Pancreas (tissue), 10 donors: ENCODE data around the gene MRNIP. TPM values are rescaled to one million over a fixed set of nuclear protein-coding genes. Genes with fewer than 3 reads are reported as not detected.

ENCODE experiments used
- ATAC-seq, 4 donors: fragments of 200-7000 bp; cut with Tn5 transposase; one replicate each; pipeline versions ENCODE4 v1.8.0 to v1.9.1; 2020; ENCODE audit warnings: mild to moderate bottlenecking in 4 of 4, moderate library complexity in 4 of 4
- DNase-seq, 6 donors: peaks; one replicate each; pipeline ENCODE4 v3.0.0-alpha.2; 2020
- FAIRE-seq: peaks from 2 replicates; lab custom pipeline; 2012; peaks lifted over from hg19 to GRCh38; lab: Jason Lieb, UNC
- H3K27ac ChIP-seq, 4 donors: fragments of 200-600 bp; sonication (generic); 1 replicate in 3 of 4; 2 replicates in 1 of 4; pipeline versions ENCODE4 v1.5.0 to v1.8.0; 2020
- H3K27me3 ChIP-seq, 4 donors: fragments of 200-600 bp; one replicate each; pipeline ENCODE4 v1.8.0; 2021
- H3K36me3 ChIP-seq, 3 donors: fragments of 200-600 bp; sonication (generic) in 1 of 3; one replicate each; pipeline versions ENCODE4 v1.5.0 to v1.8.0; 2020 to 2021
- H3K4me1 ChIP-seq, 3 donors: fragments of 200-600 bp; one replicate each; pipeline ENCODE4 v1.8.0; 2021
- H3K4me3 ChIP-seq, 4 donors: fragments of 200-600 bp; sonication (generic) in 2 of 4; one replicate each; pipeline versions ENCODE4 v1.5.0 to v1.8.0; 2020 to 2021
- H3K9me3 ChIP-seq, 4 donors: fragments of 200-600 bp; one replicate each; pipeline ENCODE4 v1.8.0; 2021
- WGBS, 2 donors: extraction: QIAGEN DNeasy Blood & Tissue Kit; methylation state at CpG; one replicate each; pipeline ENCODE4 v1.1.7; 2013; 5-methylcytosine and 5-hydroxymethylcytosine counted together
- intact Hi-C, 3 donors: fragments of 100-400 bp; cut with DNase I; formaldehyde crosslinking; loops; one replicate each; pipeline versions ENCODE4 v1.11.1 to v1.14.2; 2022
- polyA plus RNA-seq, 2 donors: library from polyadenylated mRNA; stranded (reverse); fragments of 200-250 nt; gene quantifications; one replicate each; pipeline ENCODE4 v1.2.3, GENCODE V29; 2013
- total RNA-seq, 6 donors: library from RNA; stranded (reverse); fragmentation: NEBNext Ultra II Directional in 4 of 6; extraction: Animal tissue kit (Norgen Biotek cat#: 25700) in 4 of 6; gene quantifications; one replicate each; pipeline versions ENCODE4 v1.2.1 to v1.2.4, GENCODE V29; 2021 to 2023
- TF ChIP-seq, protein P1 (sequence below), 4 donors: fragments of 200-600 bp; sonication (generic) in 3 of 4; IDR thresholded peaks; one replicate each; pipeline versions ENCODE4 v1.5.0 to v1.8.0; 2021; ENCODE audit warnings: antibody characterized with exemption in 4 of 4
- donor health status: healthy with polysubstance abuse.
- donor health status: DM: no; HTN: no; CAD: no; lungs with moderate emphysema.
- donor health status: DM: no; HTN: no; CAD: no.
- donor health status: control.
- donor health status: control.
- donor health status: Bipolar disorder and iron deficiency.
- donor health status: DM: yes; HTN: yes; CAD: no.
- donor health status: DM: no; HTN: no; CAD: no.
- donor health status: DM: no; HTN: no; CAD: no.
- donor health status: DM: yes; HTN: yes; CAD: no.

The MRNIP gene
- total and polyA plus RNA-seq, 8 donors: 8.6 to 53.1 (median 16.9) TPM

DNA sequence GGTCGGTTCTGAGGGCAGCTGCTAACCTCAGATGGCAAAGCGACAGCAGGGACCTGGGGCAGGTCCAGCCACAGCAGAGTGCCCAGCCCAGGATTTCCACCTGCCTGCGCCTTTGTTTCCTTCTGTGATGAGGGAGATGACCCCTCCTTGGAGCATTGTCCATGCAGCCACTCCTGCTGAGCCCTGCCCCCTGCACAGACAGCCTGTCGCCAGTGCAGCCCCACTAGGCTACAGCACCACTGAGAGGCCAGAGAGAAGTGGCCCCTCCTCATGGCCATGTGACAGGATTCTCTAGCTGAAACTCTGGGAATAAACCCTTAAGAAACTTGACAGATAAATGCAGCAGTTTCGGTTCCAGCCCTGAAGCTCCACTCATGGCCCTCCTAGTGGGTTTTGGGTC, 10.5 kb upstream of the MRNIP start:
- FAIRE-seq: no peak
- intact Hi-C loops: no loop called here
- Histone ChIP-seq H3K27ac (no peak overlapping the region), H3K9me3 (no peaks in the 10 kb centered on the region), H3K27me3 (no peaks in the 10 kb centered on the region), H3K36me3 (peaks cover 3 to 42% (median 12%) of the 10 kb centered on the region in 3 donors), H3K4me3 (no peak overlapping the region), H3K4me1 (no peaks in the 10 kb centered on the region)
- TF ChIP-seq, protein P1, sequence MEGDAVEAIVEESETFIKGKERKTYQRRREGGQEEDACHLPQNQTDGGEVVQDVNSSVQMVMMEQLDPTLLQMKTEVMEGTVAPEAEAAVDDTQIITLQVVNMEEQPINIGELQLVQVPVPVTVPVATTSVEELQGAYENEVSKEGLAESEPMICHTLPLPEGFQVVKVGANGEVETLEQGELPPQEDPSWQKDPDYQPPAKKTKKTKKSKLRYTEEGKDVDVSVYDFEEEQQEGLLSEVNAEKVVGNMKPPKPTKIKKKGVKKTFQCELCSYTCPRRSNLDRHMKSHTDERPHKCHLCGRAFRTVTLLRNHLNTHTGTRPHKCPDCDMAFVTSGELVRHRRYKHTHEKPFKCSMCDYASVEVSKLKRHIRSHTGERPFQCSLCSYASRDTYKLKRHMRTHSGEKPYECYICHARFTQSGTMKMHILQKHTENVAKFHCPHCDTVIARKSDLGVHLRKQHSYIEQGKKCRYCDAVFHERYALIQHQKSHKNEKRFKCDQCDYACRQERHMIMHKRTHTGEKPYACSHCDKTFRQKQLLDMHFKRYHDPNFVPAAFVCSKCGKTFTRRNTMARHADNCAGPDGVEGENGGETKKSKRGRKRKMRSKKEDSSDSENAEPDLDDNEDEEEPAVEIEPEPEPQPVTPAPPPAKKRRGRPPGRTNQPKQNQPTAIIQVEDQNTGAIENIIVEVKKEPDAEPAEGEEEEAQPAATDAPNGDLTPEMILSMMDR (IDR thresholded peaks at IDR 0.05): no peak
- WGBS, 2 donors: 90 to 93% methylated on average over 5 of the region's 5 CpGs
- ATAC-seq: no peak
- DNase-seq: peak in 1 of 6 donors; percentile 34

DNA sequence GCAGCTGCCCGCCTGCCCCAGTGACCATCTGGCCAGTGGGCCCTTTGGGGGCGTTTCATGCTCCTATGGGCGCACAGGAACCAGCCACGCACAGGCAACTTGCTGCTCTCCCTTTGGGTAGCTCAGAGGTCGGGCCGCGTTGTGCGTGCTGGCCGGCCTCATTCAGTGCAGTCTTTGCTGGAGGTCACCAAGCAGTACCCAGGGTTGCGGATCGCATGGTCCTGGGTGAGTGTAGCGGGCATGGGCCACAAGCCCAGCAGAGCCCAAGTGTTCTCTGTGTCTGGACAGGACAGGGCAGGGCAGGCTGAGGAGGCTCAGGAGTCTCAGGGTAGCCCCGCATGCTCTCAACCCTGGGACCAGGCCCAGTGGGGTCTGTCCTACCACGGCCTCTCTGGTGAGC, 9.9 kb upstream of the MRNIP start:
- no peaks in the 10 kb centered on the region for H3K4me1 ChIP-seq
- intact Hi-C loops: no loop called here
- DNase-seq (peak in 1 of 6 donors; percentile 55), FAIRE-seq (no peak), ATAC-seq (no peak)
- H3K27me3 ChIP-seq: no peaks in the 10 kb centered on the region
- no peak overlapping the region for H3K27ac ChIP-seq
- 97 to 98% methylated on average over 14 of the region's 14 CpGs for WGBS, 2 donors
- no peaks in the 10 kb centered on the region for H3K9me3 ChIP-seq
- TF ChIP-seq, protein P1 (IDR thresholded peaks at IDR 0.05): no peak
- no peak overlapping the region for H3K4me3 ChIP-seq
- peaks cover 0 to 45% (median 12%) of the 10 kb centered on the region in 3 donors for H3K36me3 ChIP-seq

DNA sequence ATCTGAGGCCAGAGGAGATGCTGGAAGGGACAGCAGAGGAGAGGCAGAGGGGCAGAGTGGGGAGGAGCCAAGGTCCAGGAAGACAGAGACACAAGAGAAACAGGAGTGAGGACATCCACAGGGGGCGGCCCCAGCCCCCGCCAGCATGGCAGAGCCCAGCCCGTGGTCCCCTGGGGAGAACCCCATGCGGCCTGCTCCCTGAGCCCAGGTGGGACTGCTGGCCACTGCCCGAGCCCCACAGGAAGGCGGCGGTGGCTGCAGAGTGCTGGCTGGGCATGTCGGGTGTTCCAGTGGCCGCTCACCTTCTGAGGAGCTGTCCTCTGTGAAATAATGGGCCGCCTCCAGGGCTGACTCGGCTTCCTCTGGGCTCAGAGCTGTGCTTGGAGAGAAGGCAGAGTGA, 8.9 kb upstream of the MRNIP start:
- DNase-seq: peak in 1 of 6 donors; percentile 56
- Histone ChIP-seq H3K27ac (no peak overlapping the region), H3K4me1 (no peaks in the 10 kb centered on the region), H3K4me3 (no peak overlapping the region), H3K36me3 (peaks cover 0 to 47% (median 11%) of the 10 kb centered on the region in 3 donors), H3K27me3 (no peaks in the 10 kb centered on the region), H3K9me3 (no peaks in the 10 kb centered on the region)
- WGBS, 2 donors: 92 to 95% methylated on average over 11 of the region's 11 CpGs
- TF ChIP-seq, protein P1 (IDR thresholded peaks at IDR 0.05): no peak
- ATAC-seq: no peak
- intact Hi-C loops: no loop called here
- FAIRE-seq: no peak

DNA sequence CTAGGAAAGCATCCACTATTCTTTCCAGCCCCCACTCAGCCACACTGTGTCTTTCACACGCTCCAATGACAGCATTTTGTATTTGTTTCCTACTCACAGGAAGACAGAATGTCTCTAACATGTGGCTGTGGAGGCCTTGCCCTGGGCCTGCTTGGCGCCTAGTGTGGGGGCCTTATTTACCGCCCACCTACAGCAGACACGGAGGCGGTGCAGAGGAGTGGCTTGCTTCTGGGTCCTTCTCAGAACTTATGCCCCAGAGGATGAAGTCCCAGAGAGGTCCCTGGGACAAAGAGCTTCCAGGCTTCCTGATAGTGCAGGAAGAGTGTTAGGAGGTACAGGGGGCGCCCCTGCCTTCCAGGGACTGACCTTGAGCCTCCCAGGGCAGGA, 8.5 kb upstream of the MRNIP start:
- no peaks in the 10 kb centered on the region for H3K27me3 ChIP-seq
- ATAC-seq: no peak
- no peak overlapping the region for H3K4me3 ChIP-seq
- FAIRE-seq: no peak
- H3K4me1 ChIP-seq: no peaks in the 10 kb centered on the region
- TF ChIP-seq, protein P1 (IDR thresholded peaks at IDR 0.05): no peak
- intact Hi-C loops: no loop called here
- H3K36me3 ChIP-seq: peaks cover 0 to 44% (median 11%) of the 10 kb centered on the region in 3 donors
- no peaks in the 10 kb centered on the region for H3K9me3 ChIP-seq
- DNase-seq: peak in 1 of 6 donors; percentile 32
- no peak overlapping the region for H3K27ac ChIP-seq
- WGBS, 2 donors: 90 to 93% methylated on average over 6 of the region's 6 CpGs

DNA sequence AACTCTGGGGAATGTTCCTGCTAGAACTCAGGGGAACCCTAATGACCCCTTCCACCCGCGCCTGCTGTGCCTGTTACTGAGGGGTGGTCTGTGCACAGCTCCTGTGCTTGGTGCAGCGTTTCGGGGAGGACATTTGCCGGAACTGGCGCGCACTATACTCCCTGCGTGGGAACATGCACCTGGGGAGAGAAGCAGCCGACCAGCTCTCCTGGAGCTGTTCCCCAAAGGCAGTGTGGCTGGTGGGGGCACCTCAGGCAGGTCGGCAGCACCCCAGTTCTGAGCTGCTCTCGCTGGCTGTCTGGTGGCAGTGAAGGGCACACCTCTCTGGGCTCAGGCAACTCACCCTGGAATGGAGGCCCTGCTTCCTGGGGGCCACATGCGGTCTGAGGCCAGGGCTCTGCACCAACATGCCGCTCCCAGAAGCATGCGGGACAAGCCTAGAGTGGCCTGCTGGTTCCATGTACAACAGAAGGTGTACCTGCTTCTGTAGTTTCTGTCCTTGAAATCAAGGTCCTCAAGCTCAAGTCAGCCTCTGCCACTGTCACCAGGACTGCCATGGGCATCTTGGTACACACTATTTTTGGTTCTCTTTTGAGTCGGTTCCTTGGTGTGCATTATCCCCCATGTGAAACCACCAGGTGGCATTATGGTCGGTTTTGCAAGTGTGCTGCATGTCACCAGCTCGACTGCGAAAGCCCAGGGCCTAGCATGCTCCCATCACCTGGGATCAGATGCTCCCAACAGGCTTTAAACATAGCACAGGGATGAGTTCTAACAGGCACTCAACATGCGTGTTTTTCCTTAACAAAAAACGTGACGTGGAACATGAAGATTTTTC, 7.8 kb upstream of the MRNIP start:
- Histone ChIP-seq H3K4me3 (no peak overlapping the region), H3K27ac (no peak overlapping the region), H3K4me1 (no peaks in the 10 kb centered on the region), H3K36me3 (peaks cover 0 to 44% (median 11%) of the 10 kb centered on the region in 3 donors), H3K9me3 (no peaks in the 10 kb centered on the region), H3K27me3 (no peaks in the 10 kb centered on the region)
- FAIRE-seq (no peak), DNase-seq (peak in 1 of 6 donors; percentile 45), ATAC-seq (peak in 1 of 4 donors; percentile 20)
- TF ChIP-seq, protein P1 (IDR thresholded peaks at IDR 0.05): no peak
- intact Hi-C loops: no loop called here
- 81 to 83% methylated on average over 21 of the region's 21 CpGs for WGBS, 2 donors
